ENCODE data around the gene MPC1L. TPM values are rescaled to one million over a fixed set of nuclear protein-coding genes. Genes with fewer than 3 reads are reported as not detected.

Gene MPC1L
- total RNA-seq, 1 donor from 2014 or later = not detected

DNA sequence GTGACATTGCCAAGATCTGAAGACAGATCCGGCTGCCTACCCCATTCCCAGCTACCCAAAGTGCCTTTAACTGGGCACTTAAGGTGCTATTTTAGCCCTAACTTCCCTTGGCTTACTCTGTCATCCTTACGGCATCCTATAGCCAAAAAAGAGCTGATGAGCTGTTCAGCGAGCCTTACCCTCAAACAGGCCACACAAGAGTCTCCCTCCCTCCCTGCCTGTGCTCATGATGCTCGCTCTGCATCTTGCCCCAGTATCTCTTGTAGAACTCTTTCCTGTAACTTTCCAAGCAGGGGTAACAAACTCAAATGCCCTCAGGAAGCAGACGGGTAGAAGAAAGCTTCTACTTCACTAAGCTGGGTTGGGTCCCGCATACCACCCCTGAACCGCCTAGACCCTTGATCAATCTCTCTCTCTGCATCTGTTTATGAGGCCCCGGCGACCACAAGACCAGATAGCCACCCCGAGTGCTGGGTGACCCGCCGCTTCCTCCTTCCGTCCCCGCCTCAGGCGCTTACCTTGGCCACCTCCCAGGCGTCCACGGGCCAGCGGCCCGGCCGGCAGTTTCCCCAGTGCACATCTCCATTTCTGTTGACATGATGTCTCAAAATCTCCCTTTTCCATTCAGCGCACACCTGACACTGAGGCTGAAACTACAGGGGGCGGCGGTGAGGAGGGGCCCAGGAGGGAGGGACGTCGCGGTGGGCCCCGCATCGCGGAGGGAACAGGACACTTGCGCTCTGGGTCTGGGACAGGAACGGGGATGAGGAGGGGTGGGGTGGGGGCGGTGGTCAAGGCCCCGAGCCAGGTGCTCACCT is 23.5 kb downstream of the MPC1L start:
- peak overlapping the region; percentile 91 for H3K27ac Mint-ChIP-seq (ENCODE audit: unreplicated experiment)
- no peak for DNase-seq (ENCODE audit: low spot score)
- TF ChIP-seq, protein P1, sequence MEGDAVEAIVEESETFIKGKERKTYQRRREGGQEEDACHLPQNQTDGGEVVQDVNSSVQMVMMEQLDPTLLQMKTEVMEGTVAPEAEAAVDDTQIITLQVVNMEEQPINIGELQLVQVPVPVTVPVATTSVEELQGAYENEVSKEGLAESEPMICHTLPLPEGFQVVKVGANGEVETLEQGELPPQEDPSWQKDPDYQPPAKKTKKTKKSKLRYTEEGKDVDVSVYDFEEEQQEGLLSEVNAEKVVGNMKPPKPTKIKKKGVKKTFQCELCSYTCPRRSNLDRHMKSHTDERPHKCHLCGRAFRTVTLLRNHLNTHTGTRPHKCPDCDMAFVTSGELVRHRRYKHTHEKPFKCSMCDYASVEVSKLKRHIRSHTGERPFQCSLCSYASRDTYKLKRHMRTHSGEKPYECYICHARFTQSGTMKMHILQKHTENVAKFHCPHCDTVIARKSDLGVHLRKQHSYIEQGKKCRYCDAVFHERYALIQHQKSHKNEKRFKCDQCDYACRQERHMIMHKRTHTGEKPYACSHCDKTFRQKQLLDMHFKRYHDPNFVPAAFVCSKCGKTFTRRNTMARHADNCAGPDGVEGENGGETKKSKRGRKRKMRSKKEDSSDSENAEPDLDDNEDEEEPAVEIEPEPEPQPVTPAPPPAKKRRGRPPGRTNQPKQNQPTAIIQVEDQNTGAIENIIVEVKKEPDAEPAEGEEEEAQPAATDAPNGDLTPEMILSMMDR (IDR thresholded peaks at IDR 0.05) = peak; percentile 14
- peaks cover 30% of the 10 kb centered on the region for H3K4me1 Mint-ChIP-seq (ENCODE audit: low read depth)
- peak overlapping the region; percentile 85 for H3K4me3 Mint-ChIP-seq (ENCODE audit: unreplicated experiment)
- H3K36me3 Mint-ChIP-seq (ENCODE audit: low read depth) = peaks cover 4% of the 10 kb centered on the region
- H3K9me3 Mint-ChIP-seq (ENCODE audit: low read depth) = peaks cover 2% of the 10 kb centered on the region
- no peaks in the 10 kb centered on the region for H3K27me3 Mint-ChIP-seq (ENCODE audit: low read depth)

GRCh38 chrX:40647307-40648197 is 24.3 kb downstream of the MPC1L start, which contains the start of gene CXorf38:
Gene CXorf38 (minus strand): TSS chrX:40647561. CDS start chrX:40647520, 41 bp downstream.
- Mint-ChIP-seq H3K27me3 (ENCODE audit: low read depth) (no peaks in the 10 kb centered on the region), H3K4me1 (ENCODE audit: low read depth) (peaks cover 24% of the 10 kb centered on the region), H3K9me3 (ENCODE audit: low read depth) (peaks cover 2% of the 10 kb centered on the region), H3K4me3 (ENCODE audit: unreplicated experiment) (peak within 1 kb of the TSS; percentile 85), H3K36me3 (ENCODE audit: low read depth) (peaks cover 2% of the 10 kb centered on the region), H3K27ac (ENCODE audit: unreplicated experiment) (peak within 1 kb of the TSS; percentile 94)
- DNase-seq (ENCODE audit: low spot score) = peak; percentile 93
- TF ChIP-seq, protein P1 (IDR thresholded peaks at IDR 0.05) = peak; percentile 39

- DNase-seq (ENCODE audit: low spot score) = no peak
- Mint-ChIP-seq H3K27ac (ENCODE audit: unreplicated experiment) (no peak overlapping the region), H3K9me3 (ENCODE audit: low read depth) (no peaks in the 10 kb centered on the region), H3K4me3 (ENCODE audit: unreplicated experiment) (no peak overlapping the region), H3K36me3 (ENCODE audit: low read depth) (peaks cover 5% of the 10 kb centered on the region), H3K4me1 (ENCODE audit: low read depth) (peaks cover 3% of the 10 kb centered on the region), H3K27me3 (ENCODE audit: low read depth) (no peaks in the 10 kb centered on the region)
- TF ChIP-seq, protein P1 (IDR thresholded peaks at IDR 0.05) = peak; percentile 96
Observed at GRCh38 chrX:40651620-40652223, 28.5 kb downstream of the MPC1L start.

DNA sequence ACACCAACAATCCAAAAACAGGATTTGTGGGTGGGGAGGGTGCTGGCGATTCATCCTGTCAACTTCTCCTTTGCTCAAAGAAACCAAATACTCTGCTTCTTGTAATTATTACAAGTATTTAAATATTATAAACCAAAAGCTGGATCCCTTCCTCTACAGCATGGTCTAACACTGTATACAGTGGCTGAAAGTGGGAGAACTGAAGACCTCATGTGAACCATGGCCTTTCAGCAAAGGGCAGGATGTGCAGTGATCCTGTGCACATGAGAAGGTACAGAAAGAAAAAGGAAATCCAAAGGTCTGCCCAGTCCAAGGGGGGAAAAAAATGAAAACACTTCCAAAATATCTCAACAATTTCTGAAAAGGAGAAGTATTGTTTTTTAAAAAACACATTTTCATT is 29.4 kb downstream of the MPC1L start:
- Mint-ChIP-seq H3K36me3 (ENCODE audit: low read depth) (peaks cover 5% of the 10 kb centered on the region), H3K4me1 (ENCODE audit: low read depth) (peaks cover 1% of the 10 kb centered on the region), H3K4me3 (ENCODE audit: unreplicated experiment) (no peak overlapping the region), H3K27me3 (ENCODE audit: low read depth) (no peaks in the 10 kb centered on the region), H3K27ac (ENCODE audit: unreplicated experiment) (no peak overlapping the region), H3K9me3 (ENCODE audit: low read depth) (no peaks in the 10 kb centered on the region)
- no peak for DNase-seq (ENCODE audit: low spot score)
- TF ChIP-seq, protein P1 (IDR thresholded peaks at IDR 0.05) = no peak

GRCh38 chrX:40653535-40653934 is 30.3 kb downstream of the MPC1L start:
- Mint-ChIP-seq H3K27ac (ENCODE audit: unreplicated experiment) (no peak overlapping the region), H3K36me3 (ENCODE audit: low read depth) (peaks cover 5% of the 10 kb centered on the region), H3K9me3 (ENCODE audit: low read depth) (no peaks in the 10 kb centered on the region), H3K4me1 (ENCODE audit: low read depth) (no peaks in the 10 kb centered on the region), H3K27me3 (ENCODE audit: low read depth) (no peaks in the 10 kb centered on the region), H3K4me3 (ENCODE audit: unreplicated experiment) (no peak overlapping the region)
- TF ChIP-seq, protein P1 (IDR thresholded peaks at IDR 0.05) = no peak
- no peak for DNase-seq (ENCODE audit: low spot score)

Data from chondrocyte (in vitro differentiated cells).